Esophagus muscularis mucosa (tissue), 4 donors: ENCODE results near the gene ATAD5.

ENCODE experiments used
- EP300 ChIP-seq: sonication (generic); formaldehyde crosslinking; IDR thresholded peaks from one replicate; pipeline ENCODE4 v1.6.1; 2017; ENCODE audit warnings: antibody characterized with exemption
- POLR2A ChIP-seq: fragments of 450-650 bp; IDR thresholded peaks from one replicate; pipeline ENCODE4 v1.6.1; 2017; ENCODE audit warnings: antibody characterized with exemption, moderate library complexity, mild to moderate bottlenecking, low read depth
- POLR2AphosphoS5 ChIP-seq, 2 donors: sonication (generic); formaldehyde crosslinking; IDR thresholded peaks; one replicate each; pipeline ENCODE4 v1.6.1; 2017; ENCODE audit warnings: antibody characterized with exemption in 2 of 2
- TF ChIP-seq, protein P1 (sequence below), 3 experiments: fragments of 200-600 bp in 2 of 3; fragments of 450-650 bp in 1 of 3; sonication (generic) in 2 of 3; IDR thresholded peaks; one replicate each; pipeline ENCODE4 v1.5.1; 2017 to 2019; ENCODE audit warnings: antibody characterized with exemption in 3 of 3, mild to moderate bottlenecking in 2 of 3, moderate library complexity in 1 of 3

DNA sequence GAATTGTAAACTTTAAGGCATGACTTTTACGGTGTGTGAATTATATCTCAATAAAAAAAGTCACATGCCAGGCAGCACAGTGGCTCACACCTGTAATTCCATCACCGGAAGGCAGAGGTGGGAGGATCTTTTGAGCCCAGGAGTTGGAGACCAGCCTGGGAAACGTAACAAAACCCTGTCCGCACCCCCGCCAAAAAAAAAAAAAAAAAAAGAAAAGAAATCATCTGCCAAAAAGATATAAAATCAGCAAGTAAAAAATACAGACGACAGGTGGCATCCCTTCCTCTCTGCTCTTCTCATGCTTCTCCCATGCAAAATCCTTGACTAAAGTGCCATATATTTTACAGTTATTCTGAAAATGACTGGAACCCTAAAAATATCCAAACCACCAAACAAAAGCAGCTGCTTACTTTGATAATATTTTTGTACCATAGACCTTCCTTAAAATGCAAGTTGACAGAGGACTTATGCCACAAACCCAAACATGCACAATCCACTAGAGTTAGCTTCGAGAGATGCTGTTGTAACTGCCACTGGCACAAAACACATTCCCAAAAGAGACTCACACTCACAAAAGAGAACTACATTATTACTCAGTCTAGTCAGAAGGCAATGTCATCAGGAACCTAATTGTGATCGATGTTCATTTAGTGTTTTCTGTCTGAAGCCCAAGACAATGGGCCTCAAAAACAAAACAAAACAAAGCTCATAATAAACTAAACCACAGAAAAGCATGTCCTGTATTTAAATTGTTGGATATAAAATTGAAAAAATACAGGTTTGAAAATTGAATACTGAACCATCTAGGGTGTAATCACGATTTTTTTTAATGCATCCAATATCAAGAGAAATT lies 9.7 kb upstream of the ATAD5 start:
- TF ChIP-seq, protein P1, sequence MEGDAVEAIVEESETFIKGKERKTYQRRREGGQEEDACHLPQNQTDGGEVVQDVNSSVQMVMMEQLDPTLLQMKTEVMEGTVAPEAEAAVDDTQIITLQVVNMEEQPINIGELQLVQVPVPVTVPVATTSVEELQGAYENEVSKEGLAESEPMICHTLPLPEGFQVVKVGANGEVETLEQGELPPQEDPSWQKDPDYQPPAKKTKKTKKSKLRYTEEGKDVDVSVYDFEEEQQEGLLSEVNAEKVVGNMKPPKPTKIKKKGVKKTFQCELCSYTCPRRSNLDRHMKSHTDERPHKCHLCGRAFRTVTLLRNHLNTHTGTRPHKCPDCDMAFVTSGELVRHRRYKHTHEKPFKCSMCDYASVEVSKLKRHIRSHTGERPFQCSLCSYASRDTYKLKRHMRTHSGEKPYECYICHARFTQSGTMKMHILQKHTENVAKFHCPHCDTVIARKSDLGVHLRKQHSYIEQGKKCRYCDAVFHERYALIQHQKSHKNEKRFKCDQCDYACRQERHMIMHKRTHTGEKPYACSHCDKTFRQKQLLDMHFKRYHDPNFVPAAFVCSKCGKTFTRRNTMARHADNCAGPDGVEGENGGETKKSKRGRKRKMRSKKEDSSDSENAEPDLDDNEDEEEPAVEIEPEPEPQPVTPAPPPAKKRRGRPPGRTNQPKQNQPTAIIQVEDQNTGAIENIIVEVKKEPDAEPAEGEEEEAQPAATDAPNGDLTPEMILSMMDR (IDR thresholded peaks at IDR 0.05), result no peak
- TF ChIP-seq EP300 (no peak), POLR2A (no peak), POLR2AphosphoS5 (IDR thresholded peaks at IDR 0.05) (no peak)
